Fibroblast of villous mesenchyme (primary cell): ENCODE results near the gene MAP2K3. TPM values are rescaled to one million over a fixed set of nuclear protein-coding genes. Genes with fewer than 3 reads are reported as not detected.
A peak's percentile ranks its signal among the peaks of the same experiment; 100 is the strongest.
"Not testable (repeated sequence)": the region's sequence is repeated elsewhere in the genome, so short reads cannot be mapped to it uniquely, and the experiment has no call there.

Experiments
- DNase-seq: peaks from one replicate; pipeline ENCODE4 v3.0.0-alpha.2; 2010; ENCODE audit warnings: low read depth
- H3K4me3 ChIP-seq: 2 replicates; pipeline ENCODE4 v1.5.1; 2011; ENCODE audit warnings: low read depth, mild to moderate bottlenecking, low read length
- CTCF ChIP-seq: IDR thresholded peaks from 2 replicates; pipeline ENCODE4 v1.5.1; 2012; ENCODE audit warnings: low read depth, mild to moderate bottlenecking, low read length; ENCODE audit not compliant: insufficient read depth
- total RNA-seq: library from RNA; depleted of rRNA; stranded (reverse); fragments of >200 nt; gene quantifications from 2 replicates; pipeline ENCODE4 v1.2.3, GENCODE V29; 2012

Gene MAP2K3
- total RNA-seq, 1 donor = 30.7 TPM

GRCh38 chr17:21323257-21324111, 39.0 kb downstream of the MAP2K3 start:
- DNase-seq = not testable (repeated sequence)
- H3K4me3 ChIP-seq = peak overlapping the region; percentile 68

GRCh38 chr17:21324741-21325140, 40.2 kb downstream of the MAP2K3 start:
- not testable (repeated sequence) for H3K4me3 ChIP-seq, DNase-seq

- not testable (repeated sequence) for DNase-seq, H3K4me3 ChIP-seq
Measured at GRCh38 chr17:21327921-21328320, 43.4 kb downstream of the MAP2K3 start.

DNA sequence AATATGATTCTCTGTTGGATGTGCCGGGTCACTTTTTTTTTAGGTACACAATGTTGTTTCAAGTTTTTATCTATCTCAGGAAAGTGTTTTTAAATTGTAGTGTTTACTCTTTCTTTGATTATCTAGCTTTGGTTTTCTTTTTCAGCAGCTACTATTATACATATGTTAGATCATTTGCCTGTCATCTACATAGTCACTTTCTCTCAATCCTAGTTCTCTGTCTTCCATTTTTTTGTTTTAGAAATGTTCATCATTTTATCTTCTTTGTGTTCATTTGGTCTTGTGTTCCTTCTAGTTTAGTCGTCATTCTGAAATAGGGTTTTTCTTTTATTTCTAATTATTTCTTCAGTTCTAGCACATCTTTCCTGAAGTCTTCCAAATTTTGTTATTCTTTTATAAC, 44.3 kb downstream of the MAP2K3 start:
- DNase-seq, H3K4me3 ChIP-seq: not testable (repeated sequence)

DNA sequence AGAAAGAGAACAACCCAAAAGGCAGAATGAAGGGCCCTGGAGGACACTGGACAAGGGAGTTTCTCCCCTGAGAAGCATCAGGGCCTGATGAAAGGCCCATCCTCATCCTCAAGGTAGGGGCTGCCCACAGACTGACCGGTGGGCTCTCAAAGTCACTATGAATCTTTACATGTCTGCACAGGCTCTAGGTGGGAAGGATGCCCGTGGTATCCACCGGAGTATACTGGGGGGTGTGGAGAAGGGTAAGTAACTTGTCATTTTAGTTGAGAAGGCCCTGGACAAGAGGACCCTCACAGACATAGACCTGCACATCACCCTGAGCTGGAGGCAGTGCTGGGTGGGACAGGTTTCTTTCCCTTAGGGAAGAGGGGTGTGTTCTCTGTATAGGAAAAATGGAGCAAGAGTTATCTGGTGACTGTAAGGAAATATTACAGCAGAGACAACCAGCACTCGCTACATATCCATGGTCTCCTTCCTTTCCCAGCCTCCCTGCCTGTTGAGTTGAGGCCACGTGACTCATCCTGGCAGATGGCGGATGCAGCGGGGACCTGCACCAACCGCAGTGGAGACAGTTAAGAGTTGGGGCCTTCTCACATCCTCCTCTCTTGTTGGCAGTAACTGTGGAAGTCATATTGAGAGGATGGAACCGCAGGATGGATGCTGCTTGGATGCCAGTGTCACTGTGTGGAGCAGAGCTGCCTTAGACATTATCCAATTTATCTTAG, 46.1 kb downstream of the MAP2K3 start:
- no peak overlapping the region for H3K4me3 ChIP-seq
- no peak for TF ChIP-seq CTCF
- DNase-seq = no peak

- DNase-seq = peak; percentile 5
Measured at GRCh38 chr17:21336541-21337294, 52.2 kb downstream of the MAP2K3 start.

DNA sequence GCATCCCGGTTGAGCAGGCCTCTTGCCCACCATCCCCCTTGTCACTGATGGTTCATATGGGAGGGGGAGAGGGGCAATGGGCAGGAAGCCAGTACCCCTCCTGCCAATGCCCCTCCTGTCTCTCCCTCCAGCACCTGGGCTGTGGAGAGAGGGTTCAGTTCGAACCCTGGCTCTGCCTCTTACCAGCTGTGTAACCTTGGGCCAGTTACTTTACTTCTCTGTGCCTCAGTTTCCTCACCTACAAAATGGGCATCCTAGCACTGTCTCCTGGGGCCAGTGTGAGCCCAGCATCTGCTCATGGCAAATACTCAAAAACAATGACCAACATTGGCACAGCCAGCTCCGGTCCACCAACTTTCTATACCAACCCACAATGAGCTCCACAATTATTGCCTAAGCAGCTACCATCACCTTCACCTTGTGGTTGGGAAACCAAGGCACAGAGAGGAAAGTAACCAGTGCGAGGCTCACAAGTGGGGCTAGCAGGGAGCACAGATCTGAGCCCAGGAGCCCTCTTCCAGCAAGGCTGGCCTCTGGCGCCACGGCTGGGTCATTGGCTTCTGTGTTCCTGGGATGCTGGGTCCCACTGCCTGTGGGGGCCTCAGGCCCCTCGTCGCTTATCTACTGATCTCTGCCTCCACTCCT, 53.6 kb downstream of the MAP2K3 start:
- not testable (repeated sequence) for DNase-seq, H3K4me3 ChIP-seq

More at GRCh38 chr17:21336541-21337294, 52.2 kb downstream of the MAP2K3 start:
- H3K4me3 ChIP-seq = not testable (repeated sequence)

DNA sequence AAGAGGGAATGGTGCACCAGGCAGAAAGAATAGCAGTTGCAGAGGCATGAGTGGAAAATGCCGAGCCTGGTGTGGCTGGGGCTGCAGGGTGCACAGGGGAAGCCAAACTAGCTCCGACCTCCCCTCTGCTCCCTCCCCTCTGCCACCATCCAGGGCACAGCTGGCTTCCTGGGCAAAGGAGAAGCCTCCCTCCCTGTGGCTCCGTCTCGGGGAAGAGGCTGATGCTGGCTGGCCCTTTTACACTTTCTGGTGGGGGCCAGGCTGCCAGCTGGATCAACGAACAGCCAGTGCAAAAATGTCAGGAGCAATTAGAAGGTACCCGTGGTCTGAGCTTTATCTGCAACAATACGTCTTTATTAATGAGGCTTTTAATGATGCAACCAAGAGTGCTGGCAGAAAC, 54.5 kb downstream of the MAP2K3 start:
- no peak overlapping the region for H3K4me3 ChIP-seq
- TF ChIP-seq CTCF = no peak
- no peak for DNase-seq

- not testable (repeated sequence) for DNase-seq
Measured at GRCh38 chr17:21339571-21339970, 55.1 kb downstream of the MAP2K3 start.

GRCh38 chr17:21340407-21340806, 55.9 kb downstream of the MAP2K3 start:
- not testable (repeated sequence) for DNase-seq, H3K4me3 ChIP-seq

More at GRCh38 chr17:21339571-21339970, 55.1 kb downstream of the MAP2K3 start:
- not testable (repeated sequence) for H3K4me3 ChIP-seq

GRCh38 chr17:21341279-21341678, 56.8 kb downstream of the MAP2K3 start:
- not testable (repeated sequence) for H3K4me3 ChIP-seq, DNase-seq

GRCh38 chr17:21341925-21342540, 57.5 kb downstream of the MAP2K3 start:
- not testable (repeated sequence) for H3K4me3 ChIP-seq, DNase-seq

GRCh38 chr17:21343061-21343949, 58.8 kb downstream of the MAP2K3 start:
- H3K4me3 ChIP-seq, DNase-seq: not testable (repeated sequence)

DNA sequence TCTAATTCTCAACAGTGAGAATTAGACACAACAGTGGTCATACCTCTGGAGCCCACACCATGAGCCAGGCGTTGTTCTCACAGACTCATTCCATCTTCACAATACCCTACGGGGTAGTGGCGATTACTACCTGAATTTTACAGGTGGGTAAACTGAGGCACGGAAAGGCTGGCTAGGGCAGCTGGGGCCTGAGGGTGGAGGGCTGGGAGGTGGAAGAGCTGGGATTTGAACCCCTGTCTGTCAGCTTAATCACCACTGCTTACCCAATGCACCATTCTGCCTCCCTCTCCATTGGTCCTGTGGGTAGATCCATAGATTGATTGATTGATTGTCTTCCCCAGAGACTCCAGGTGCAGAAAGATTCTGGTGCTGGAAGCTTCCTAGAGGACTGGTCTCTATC, 60.3 kb downstream of the MAP2K3 start:
- DNase-seq, H3K4me3 ChIP-seq: not testable (repeated sequence)
